Measurements from ENCODE around the gene PMCH.
A peak's percentile ranks its signal among the peaks of the same experiment; 100 is the strongest.
"Not testable (repeated sequence)": the region's sequence is repeated elsewhere in the genome, so short reads cannot be mapped to it uniquely, and the experiment has no call there.

The PMCH gene

GRCh38 chr12:102197789-102198188 is at the start of gene PMCH:
Gene PMCH (minus strand): TSS chr12:102197833. CDS start chr12:102197770, 63 bp downstream.
- DNase-seq (ENCODE audit: insufficient read length, low spot score), result no peak
- peak; percentile 11 for FAIRE-seq

- not testable (repeated sequence) for FAIRE-seq; DNase-seq (ENCODE audit: insufficient read length, low spot score)
Measured at GRCh38 chr12:102240859-102241258, 43.2 kb upstream of the PMCH start.

- no peak for FAIRE-seq
Measured at GRCh38 chr12:102234599-102234998, 37.0 kb upstream of the PMCH start.

GRCh38 chr12:102232446-102232845 is 34.8 kb upstream of the PMCH start:
- no peak for FAIRE-seq
- no peak for DNase-seq (ENCODE audit: insufficient read length, low spot score)

More at GRCh38 chr12:102234599-102234998, 37.0 kb upstream of the PMCH start:
- no peak for DNase-seq (ENCODE audit: insufficient read length, low spot score)

- no peak for DNase-seq (ENCODE audit: insufficient read length, low spot score)
- FAIRE-seq, result no peak
Measured at GRCh38 chr12:102232036-102232435, 34.4 kb upstream of the PMCH start.

GRCh38 chr12:102227954-102228353 is 30.3 kb upstream of the PMCH start:
- no peak for DNase-seq (ENCODE audit: insufficient read length, low spot score)

GRCh38 chr12:102220736-102221135 is 23.1 kb upstream of the PMCH start:
- no peak for DNase-seq (ENCODE audit: insufficient read length, low spot score)
- FAIRE-seq, result no peak

More at GRCh38 chr12:102227954-102228353, 30.3 kb upstream of the PMCH start:
- FAIRE-seq, result no peak

GRCh38 chr12:102215992-102216691 is 18.5 kb upstream of the PMCH start:
- DNase-seq (ENCODE audit: insufficient read length, low spot score) (no peak), FAIRE-seq (no peak)

GRCh38 chr12:102204025-102204424 is 6.4 kb upstream of the PMCH start:
- DNase-seq (ENCODE audit: insufficient read length, low spot score) (no peak), FAIRE-seq (no peak)

- DNase-seq (ENCODE audit: insufficient read length, low spot score) (no peak), FAIRE-seq (no peak)
Measured at GRCh38 chr12:102202556-102202955, 4.9 kb upstream of the PMCH start.

- FAIRE-seq (no peak), DNase-seq (ENCODE audit: insufficient read length, low spot score) (no peak)
Measured at GRCh38 chr12:102201436-102202061, 3.9 kb upstream of the PMCH start.

- FAIRE-seq (no peak), DNase-seq (ENCODE audit: insufficient read length, low spot score) (no peak)
Measured at GRCh38 chr12:102195826-102196225, 1.8 kb downstream of the PMCH start.

- no peak for DNase-seq (ENCODE audit: insufficient read length, low spot score)
- FAIRE-seq, result no peak
Measured at GRCh38 chr12:102182635-102183034, 15.0 kb downstream of the PMCH start.

GRCh38 chr12:102174761-102175160 is 22.9 kb downstream of the PMCH start:
- no peak for DNase-seq (ENCODE audit: insufficient read length, low spot score)
- no peak for FAIRE-seq

- FAIRE-seq, result no peak
- DNase-seq (ENCODE audit: insufficient read length, low spot score), result no peak
Measured at GRCh38 chr12:102174117-102174516, 23.5 kb downstream of the PMCH start.

- FAIRE-seq (no peak), DNase-seq (ENCODE audit: insufficient read length, low spot score) (no peak)
Measured at GRCh38 chr12:102172436-102172835, 25.2 kb downstream of the PMCH start.

GRCh38 chr12:102171951-102172350 is 25.7 kb downstream of the PMCH start:
- FAIRE-seq (no peak), DNase-seq (ENCODE audit: insufficient read length, low spot score) (no peak)

GRCh38 chr12:102169922-102170621 is 27.6 kb downstream of the PMCH start:
- no peak for DNase-seq (ENCODE audit: insufficient read length, low spot score)
- FAIRE-seq, result peak; percentile 78

- no peak for DNase-seq (ENCODE audit: insufficient read length, low spot score)
- FAIRE-seq, result no peak
Measured at GRCh38 chr12:102167821-102168604, 29.6 kb downstream of the PMCH start.

- FAIRE-seq (no peak), DNase-seq (ENCODE audit: insufficient read length, low spot score) (no peak)
Measured at GRCh38 chr12:102163383-102163782, 34.2 kb downstream of the PMCH start.

- not testable (repeated sequence) for FAIRE-seq; DNase-seq (ENCODE audit: insufficient read length, low spot score)
Measured at GRCh38 chr12:102155206-102155605, 42.4 kb downstream of the PMCH start.

Measured in GM19239 (cell line).